Measurements from ENCODE around the gene HBP1. TPM values are rescaled to one million over a fixed set of nuclear protein-coding genes. Genes with fewer than 3 reads are reported as not detected.

Gene HBP1
- total RNA-seq, 1 donor from 2014 or later, result 84.6 TPM

DNA sequence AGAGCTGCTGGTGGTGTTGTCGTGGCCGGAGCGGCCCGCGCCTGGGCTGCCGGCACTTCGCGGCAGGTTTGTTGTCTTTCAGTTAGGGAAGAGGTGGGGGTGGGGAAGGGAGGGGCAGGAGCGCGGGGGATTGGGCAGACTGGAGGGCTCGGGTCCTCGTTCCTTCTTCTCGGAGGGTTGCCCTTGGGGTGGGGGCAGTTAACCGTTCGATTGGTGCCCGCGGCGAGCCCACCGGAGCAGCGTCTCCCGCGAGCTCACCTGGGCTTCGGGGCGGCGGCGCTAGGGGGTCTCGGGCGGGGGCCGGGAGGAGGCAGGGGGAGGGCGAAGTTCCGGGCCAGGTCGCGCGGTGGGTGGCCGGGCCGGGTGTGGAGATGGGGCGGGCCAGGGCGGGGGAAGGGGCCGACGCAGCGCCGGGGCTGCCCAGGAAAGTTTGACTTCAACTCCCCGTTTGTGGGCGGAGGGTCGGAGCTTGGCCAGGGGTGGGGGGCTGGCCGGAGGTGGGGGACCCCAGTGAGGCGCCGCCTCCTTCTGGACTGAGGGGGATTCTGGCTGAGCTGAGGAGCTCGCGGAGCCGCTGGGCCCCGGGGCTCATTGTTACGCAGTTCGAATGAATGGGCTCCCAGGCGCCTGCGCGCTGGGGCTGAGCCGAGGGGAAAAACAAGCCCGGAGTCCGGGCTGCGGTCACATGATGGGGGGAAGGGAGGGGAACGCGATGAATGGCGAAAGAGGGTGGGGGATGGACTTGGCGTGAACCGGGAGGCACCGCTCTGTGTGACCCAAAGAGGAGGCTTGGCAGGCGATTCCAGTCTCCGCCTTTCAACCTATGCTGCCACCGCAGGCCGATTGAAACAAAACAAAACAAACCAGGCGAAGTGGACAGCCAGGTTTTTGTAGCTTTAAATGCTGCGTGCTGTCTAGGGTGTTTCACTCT lies 582 bp downstream of the HBP1 start:
- Mint-ChIP-seq H3K27me3 (ENCODE audit: unreplicated experiment) (no peaks in the 10 kb centered on the region), H3K4me1 (ENCODE audit: unreplicated experiment) (peaks cover 50% of the 10 kb centered on the region), H3K4me3 (ENCODE audit: unreplicated experiment) (peak overlapping the region; percentile 95), H3K36me3 (ENCODE audit: unreplicated experiment) (no peaks in the 10 kb centered on the region), H3K9me3 (ENCODE audit: unreplicated experiment) (no peaks in the 10 kb centered on the region), H3K27ac (ENCODE audit: unreplicated experiment) (peak overlapping the region; percentile 99)
- TF ChIP-seq, protein P1, sequence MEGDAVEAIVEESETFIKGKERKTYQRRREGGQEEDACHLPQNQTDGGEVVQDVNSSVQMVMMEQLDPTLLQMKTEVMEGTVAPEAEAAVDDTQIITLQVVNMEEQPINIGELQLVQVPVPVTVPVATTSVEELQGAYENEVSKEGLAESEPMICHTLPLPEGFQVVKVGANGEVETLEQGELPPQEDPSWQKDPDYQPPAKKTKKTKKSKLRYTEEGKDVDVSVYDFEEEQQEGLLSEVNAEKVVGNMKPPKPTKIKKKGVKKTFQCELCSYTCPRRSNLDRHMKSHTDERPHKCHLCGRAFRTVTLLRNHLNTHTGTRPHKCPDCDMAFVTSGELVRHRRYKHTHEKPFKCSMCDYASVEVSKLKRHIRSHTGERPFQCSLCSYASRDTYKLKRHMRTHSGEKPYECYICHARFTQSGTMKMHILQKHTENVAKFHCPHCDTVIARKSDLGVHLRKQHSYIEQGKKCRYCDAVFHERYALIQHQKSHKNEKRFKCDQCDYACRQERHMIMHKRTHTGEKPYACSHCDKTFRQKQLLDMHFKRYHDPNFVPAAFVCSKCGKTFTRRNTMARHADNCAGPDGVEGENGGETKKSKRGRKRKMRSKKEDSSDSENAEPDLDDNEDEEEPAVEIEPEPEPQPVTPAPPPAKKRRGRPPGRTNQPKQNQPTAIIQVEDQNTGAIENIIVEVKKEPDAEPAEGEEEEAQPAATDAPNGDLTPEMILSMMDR (IDR thresholded peaks at IDR 0.05), result no peak
- peak; percentile 97 for DNase-seq (ENCODE audit: extremely low spot score, unreplicated experiment)

DNA sequence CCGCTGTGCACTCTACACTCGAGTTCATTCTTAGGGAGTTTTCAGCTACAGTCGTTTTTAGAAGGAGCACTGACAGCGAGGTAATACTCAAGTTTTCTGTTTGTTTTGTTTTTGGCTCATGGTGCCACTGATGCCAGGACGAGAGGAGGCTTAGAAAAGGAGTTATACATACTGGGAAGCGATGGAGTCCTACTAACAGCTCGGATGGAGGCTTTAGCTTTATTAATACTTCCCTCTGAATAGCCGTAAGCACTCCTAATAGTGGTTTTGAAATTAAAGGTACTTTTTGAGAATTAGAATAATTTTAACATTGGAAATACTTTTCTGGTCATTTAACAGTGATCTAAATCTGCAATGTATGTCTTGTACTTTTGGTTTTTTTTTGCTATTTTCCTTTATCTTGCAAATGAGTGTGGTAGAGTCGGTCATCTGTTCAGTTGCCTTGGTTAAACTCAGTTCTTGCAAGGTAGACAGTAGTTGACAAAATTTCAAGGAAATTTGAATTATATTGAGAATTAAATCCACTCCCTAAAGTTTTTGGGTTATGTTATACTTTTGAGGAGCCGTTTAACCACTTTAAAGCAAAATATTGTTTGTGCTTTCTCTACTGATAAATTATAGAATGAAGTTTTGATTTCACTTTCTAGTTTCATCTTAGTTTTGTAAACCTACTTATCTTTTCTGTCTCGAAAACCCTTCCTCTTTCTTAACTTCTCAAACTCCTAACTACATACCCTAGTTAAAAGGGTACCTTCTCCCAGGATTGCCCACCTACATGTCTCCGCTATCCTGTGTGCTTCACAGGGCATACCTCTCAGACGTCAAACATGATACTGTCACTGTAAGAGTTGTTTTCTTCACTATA lies 1.5 kb downstream of the HBP1 start:
- H3K9me3 Mint-ChIP-seq (ENCODE audit: unreplicated experiment), result no peaks in the 10 kb centered on the region

DNA sequence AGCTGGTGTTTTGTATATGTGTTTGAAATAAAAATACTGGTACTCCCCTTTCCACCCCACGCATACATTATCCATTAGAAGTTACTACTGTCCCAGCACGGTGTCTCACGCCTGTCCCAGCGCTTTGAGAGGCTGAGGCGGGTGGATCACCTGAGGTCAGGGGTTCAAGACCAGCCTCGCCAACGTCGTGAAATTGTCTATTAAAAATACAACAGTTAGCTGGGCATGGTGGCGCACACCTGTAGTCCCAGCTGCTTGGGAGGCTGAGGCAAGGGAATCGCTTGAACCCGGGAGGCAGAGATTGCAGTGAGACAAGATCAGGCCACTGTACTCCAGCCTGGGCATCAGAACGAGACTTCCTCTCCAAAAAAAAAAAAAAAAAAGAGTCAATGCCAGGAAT lies 2.7 kb downstream of the HBP1 start:
- Mint-ChIP-seq H3K27me3 (ENCODE audit: unreplicated experiment) (no peaks in the 10 kb centered on the region), H3K9me3 (ENCODE audit: unreplicated experiment) (no peaks in the 10 kb centered on the region), H3K27ac (ENCODE audit: unreplicated experiment) (peak overlapping the region; percentile 23), H3K36me3 (ENCODE audit: unreplicated experiment) (peaks cover 2% of the 10 kb centered on the region), H3K4me1 (ENCODE audit: unreplicated experiment) (peaks cover 47% of the 10 kb centered on the region), H3K4me3 (ENCODE audit: unreplicated experiment) (no peak overlapping the region)
- TF ChIP-seq, protein P1 (IDR thresholded peaks at IDR 0.05), result no peak
- no peak for DNase-seq (ENCODE audit: extremely low spot score, unreplicated experiment)

More for the DNA sequence above, 1.5 kb downstream of the HBP1 start:
- no peak for DNase-seq (ENCODE audit: extremely low spot score, unreplicated experiment)
- no peaks in the 10 kb centered on the region for H3K27me3 Mint-ChIP-seq (ENCODE audit: unreplicated experiment)
- peaks cover 2% of the 10 kb centered on the region for H3K36me3 Mint-ChIP-seq (ENCODE audit: unreplicated experiment)
- peak overlapping the region; percentile 95 for H3K4me3 Mint-ChIP-seq (ENCODE audit: unreplicated experiment)
- peak overlapping the region; percentile 89 for H3K27ac Mint-ChIP-seq (ENCODE audit: unreplicated experiment)
- TF ChIP-seq, protein P1 (IDR thresholded peaks at IDR 0.05), result no peak
- peaks cover 52% of the 10 kb centered on the region for H3K4me1 Mint-ChIP-seq (ENCODE audit: unreplicated experiment)

DNA sequence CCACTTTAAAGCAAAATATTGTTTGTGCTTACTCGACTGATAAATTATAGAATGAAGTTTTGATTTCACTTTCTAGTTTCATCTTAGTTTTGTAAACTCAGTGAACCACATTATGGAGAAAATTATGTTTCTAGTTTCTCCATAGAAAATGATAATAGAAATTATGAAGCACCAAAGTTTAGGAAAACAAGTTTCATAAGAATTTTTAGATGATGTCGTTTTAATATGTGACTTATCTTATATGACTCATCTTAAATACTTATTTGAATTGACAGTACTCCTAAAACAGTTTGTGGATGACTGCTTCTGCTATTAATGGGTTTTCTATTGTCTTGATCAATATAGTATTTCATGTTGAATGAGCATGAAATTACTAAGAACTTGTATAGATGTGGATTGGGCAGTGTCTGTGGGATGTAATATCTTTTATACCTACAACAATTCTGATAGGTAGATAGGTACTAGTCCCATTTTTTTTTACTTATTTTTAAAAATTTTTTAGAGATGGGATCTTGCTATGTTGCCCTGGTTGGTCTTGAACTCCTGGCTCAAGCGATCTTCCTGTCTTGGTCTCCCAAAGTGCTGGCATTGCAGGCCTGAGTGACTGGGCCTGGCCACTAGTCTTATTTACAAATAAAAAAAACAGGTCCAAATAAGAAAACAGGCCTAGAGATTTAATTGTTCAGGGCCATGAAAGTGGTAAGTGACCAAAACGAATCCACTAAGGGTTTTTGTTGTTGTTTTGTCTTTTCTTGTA lies 3.7 kb downstream of the HBP1 start:
- Mint-ChIP-seq H3K4me1 (ENCODE audit: unreplicated experiment) (peaks cover 38% of the 10 kb centered on the region), H3K27me3 (ENCODE audit: unreplicated experiment) (no peaks in the 10 kb centered on the region), H3K36me3 (ENCODE audit: unreplicated experiment) (peaks cover 2% of the 10 kb centered on the region), H3K9me3 (ENCODE audit: unreplicated experiment) (no peaks in the 10 kb centered on the region), H3K4me3 (ENCODE audit: unreplicated experiment) (no peak overlapping the region), H3K27ac (ENCODE audit: unreplicated experiment) (no peak overlapping the region)
- TF ChIP-seq, protein P1 (IDR thresholded peaks at IDR 0.05), result no peak
- DNase-seq (ENCODE audit: extremely low spot score, unreplicated experiment), result no peak
